Stimulated activated CD4-positive, alpha-beta T cell treated with anti-CD3 and anti-CD28 coated beads, TNF-alpha, amount 100 ng/mL, for 4 hours (primary cell): ENCODE data around the gene NUP50.
A peak's percentile ranks its signal among the peaks of the same experiment; 100 is the strongest.

Experiments used
- DNase-seq, 3 experiments: peaks; one replicate each; pipeline ENCODE4 v3.0.0-alpha.2; 2020; ENCODE audit warnings: low read depth in 3 of 3

Gene NUP50

DNA sequence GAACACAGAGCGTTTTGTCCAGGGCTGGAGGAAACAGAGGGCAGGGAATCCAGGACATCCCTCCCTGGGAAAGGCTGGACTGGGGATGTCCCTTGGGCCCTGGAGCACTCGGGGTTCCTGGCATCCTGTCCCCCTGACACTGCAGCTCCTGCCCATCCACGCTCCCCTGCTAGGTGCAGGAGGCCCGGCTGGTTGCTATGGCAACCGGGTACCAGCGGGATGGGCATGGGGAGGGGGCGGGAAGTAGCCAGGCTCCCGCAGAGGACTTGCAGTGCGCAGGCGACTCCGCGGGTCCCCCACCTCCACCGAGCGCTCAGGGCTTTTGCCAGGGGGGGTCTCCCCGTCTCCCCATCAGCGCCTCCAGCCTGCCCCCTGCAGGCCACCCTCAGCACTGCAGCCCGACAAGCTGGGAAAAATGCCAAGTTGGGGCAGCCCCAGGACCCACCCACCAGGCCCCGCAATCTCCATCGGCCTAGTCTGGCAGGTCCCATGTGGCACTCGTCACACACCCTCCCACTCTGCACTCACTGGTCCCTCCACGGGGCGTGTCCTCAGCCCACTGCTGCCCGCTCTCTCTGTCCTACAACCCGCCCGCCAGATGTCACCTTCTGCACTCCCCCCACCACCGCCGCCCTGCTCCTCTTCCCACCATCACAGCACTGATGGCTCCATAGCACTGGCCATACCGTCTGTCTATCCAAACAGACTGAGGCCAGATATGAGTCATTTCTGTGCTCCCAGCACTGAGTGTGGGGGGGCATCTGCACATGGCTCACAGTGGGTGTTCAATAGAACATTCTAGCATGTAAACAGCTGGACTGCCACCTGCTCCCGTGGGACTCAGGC, 45.5 kb downstream of the NUP50 start:
- DNase-seq: peak in 1 of 3 experiments; percentile 9

DNA sequence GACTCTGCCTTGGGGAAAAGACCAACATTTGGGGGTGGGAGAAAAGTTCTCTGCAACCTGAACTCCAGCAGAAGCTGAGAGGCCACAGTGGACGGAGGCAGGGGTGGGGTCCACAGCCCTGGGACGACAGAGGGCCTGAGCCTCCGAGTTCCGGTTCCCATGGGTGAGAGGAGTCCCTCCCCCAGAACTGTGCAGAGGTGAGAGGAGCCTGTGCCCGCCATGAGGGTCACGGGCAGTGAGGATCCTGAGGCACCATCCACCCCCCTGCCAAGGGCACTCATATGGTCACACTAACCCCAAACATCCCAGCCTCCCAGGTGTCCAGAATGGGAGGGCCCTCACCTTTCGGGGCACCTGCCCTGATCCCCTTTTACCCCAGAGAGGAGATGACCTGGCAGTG, 46.4 kb downstream of the NUP50 start:
- no peak for DNase-seq

DNA sequence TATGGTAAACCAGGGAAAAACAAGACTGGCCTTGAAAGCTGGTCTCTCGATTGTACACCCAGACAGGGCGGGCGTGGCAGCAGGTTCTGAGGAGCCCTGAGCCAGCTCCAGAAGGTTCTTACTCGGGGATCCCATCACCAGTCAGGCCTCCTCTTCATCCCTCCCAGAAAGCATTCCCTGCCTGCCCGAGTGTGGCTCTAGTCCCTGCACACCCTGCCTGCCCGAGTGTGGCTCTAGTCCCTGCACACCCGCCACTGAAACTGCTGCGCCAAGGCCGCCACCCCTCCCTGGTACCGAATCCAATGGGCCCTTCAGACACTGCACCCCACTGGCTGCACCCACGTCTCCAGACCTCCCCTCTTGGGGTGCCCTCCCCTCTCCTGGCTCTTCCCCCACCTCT, 46.9 kb downstream of the NUP50 start:
- no peak for DNase-seq

DNA sequence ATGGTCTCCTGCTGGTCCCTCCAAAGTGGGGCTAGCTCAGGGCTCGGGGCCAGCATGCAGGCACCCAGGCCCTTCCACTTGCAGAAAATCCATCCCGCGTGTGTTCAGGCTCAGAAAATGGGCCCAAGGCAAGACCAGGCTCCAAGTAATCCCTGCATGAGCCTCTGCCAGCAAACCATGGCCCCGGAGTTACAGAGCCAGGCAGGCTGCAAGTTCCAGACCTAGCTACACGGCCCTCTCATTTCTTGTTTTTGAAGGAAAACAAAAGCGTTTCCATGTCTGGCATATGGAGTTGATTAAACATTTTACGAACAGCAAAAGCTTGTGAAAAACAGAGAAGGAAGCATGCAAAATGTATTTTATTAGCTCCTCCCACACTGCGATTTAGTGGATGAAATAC, 47.3 kb downstream of the NUP50 start:
- no peak for DNase-seq

DNA sequence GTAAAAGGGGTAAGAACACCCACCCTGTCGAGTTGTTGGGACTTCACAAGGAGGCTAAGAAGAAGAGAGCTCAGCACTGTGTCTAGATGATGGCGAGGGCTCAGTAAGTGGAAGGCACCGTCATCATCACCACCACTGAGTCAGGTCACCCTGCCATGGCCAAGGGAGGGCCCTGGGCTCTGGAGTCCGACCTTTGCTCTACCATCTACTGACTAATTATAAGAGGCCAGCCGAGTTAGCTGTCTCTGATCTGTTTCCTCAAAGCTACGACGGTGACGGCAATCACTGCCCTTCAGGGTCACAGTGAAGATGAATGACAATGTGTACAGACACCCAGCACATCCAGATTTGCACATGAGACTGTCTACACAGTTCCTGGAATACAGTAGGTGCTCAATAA, 47.7 kb downstream of the NUP50 start:
- no peak for DNase-seq

DNA sequence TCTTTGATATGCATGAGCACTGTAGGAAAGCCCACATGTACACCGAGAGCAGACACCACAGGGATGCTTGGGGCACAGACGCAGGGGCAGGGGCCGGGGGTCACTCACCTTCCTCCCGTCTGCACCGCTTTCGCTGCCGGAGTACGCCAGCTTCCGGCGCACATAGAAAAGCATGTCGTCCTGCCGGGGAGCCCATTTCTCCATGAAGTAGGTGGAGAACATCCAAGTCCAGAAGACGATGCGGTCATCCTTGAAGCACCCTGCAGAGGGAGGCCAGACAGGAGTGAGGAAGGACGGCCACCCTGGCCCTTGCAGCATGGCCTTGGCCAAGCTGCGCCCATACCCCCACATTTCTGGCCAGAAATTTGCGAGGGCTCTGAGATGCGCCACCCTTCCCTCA, 48.1 kb downstream of the NUP50 start:
- DNase-seq: no peak

DNA sequence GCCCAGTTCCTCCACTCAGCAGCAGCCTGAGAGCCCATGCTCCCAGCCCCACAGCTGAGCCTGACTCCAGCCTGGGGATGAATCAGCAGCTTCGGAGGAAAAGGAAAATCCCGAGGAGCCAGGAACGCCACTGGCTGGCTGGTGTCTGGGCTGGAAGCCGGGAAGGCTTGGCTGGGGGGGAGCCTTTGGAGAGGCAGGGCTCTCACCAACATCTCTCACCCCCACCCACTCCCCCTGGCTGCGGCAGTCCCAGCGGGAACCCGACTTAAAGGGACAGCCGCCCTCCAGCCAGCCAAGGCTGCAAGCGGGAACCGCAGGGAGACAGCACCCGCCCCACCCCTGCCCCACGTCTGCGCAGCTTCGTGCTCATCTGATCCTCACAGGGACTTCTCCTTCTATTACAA, 48.6 kb downstream of the NUP50 start:
- no peak for DNase-seq

DNA sequence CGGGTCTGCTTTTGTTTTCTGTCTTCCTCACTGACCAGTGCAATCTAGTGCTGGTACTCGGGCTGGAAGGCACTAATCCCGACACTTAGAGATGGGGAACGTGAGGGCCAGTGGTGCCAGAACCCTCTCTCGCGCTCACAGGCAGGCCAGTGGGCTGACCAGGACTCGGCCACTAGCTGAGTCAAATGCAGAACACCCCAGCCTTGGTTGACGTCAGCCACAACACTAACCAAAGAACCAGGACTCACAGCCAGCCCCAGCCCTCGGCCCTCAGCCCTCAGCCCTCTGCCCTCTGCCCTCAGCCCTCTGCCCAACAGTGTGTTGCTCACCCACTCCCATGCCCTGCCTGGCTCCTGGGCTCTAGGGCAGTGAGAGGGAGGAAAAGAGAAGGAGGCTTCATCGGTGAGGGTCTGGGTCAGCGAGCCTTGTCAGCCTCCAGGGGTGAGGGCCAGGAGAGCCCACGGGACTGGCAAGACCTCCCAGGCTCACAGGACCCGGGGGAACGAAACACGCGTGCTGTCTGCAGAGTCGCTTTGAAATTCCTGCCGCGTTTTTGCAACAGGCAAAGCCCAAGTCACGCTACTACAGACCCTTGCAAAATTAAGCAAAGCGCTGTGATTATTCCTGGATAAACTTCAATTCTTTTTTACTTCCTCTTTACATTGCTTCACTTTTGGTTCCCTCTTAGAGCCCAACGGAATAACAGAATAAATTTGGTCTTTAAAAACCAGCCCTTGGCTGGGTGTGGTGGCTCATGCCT, 49.4 kb downstream of the NUP50 start:
- no peak for DNase-seq

DNA sequence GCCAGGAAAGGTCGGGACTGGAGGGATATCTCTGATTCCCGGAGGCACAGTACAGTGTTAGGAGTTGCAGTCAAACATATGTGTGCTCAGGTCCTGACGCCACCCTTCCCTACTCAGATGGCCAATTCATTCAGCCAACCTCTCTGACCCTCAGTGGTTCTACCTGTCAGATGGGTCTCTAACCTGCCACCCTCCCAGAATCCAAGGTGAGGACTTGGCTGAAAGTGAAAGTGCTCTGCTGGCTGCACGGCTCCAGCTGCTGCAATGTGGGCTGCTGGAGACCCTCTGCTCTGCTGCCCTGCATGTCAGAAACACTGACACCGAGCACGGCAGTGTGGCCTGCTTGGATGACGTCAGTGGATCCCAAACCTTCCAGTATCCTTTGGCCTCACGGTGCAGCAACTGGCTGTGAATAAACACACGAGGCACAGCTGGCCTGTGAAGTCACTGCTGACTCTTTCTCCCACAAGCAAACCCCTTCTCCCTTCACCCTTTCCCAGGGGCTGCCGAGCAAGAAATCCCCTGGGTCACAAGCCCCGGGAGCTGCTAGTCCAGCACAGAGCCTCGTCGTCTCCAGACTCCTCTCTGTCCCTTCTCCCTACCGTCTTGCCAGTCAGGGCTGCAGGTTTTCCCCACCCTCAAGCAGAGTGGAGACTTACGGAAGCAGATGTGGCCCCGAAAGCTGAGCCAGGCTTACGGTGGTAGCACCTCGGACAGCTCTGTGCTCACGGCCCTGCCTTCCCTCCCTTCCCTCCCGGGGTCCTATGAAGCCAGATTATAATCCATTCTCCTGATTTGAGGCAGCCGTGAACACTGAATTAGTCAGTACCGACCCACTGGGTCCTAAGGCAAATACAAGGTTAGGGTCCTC, 52.6 kb downstream of the NUP50 start:
- DNase-seq: no peak

DNA sequence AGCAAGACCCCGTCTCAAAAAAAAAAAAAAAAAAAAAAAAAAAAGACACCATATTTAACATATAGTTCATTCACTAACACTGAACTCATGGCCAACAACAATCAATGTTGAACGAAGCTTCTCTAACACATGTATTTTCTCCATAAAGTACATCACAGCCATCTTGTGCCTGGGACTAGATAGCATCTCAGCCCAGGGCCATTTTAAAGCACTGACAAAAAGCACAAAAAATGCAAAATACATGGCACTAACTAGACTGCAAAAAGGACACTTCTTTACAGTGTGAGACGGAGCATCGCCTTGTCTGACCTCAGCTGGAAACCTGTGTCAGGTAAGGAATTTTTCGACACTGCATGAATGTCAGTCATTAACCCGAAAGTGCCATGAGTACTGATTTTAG, 53.6 kb downstream of the NUP50 start:
- DNase-seq: no peak

DNA sequence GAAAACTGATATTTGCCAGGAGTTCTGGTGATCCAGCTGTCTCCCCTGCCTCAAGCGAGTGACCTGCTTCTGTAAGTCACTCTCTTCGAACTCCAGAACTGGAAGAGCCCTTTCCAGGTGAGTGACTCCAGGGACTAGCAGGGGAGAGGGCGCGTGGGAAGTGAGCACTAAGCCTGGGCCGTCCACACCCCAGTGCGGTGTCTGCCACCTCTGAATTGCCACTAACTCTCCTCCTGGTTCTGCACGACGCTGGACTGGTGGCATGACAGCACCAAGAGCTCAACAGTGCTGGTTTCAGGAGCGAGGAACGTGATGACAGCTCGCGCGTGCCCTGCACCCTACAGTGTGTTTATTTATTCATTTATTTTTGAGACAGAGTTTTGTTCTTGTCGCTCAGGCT, 54.1 kb downstream of the NUP50 start:
- no peak for DNase-seq

DNA sequence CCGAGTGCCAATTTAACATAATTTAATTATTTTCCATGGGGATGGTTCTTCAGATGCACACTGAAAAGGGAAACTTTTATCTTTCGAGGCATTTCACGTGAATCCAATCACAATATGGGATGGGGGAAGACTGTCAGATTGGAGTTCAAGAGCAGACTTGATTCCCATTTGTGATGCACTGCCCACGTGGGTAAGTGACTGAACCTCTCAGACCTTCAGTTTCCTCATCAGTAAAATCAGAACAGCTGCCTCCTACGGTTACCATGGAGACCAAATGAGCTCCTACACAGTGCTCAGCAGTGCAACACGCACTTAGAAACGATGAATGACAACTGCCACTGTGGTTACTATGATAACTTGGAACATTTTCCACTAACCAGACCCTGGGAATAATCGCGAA, 55.3 kb downstream of the NUP50 start:
- no peak for DNase-seq

DNA sequence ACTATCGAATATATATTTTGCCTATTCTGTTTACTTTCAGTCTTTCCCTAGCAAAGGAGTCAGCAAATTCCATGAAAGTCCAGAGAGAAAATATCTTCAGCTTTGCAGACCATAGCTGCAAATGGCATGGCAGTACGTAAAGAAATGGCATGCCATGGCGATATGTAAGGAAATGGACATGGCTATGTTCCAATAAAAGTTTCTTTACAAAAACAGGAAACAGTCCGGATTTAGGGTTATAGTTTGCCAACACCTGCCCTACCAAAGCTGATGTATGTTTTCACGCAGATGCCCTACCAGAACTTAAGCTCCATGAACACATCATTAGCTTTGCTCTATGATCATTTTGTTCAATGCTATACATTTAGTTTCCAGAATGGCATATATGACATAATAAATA, 57.5 kb downstream of the NUP50 start:
- DNase-seq: no peak

DNA sequence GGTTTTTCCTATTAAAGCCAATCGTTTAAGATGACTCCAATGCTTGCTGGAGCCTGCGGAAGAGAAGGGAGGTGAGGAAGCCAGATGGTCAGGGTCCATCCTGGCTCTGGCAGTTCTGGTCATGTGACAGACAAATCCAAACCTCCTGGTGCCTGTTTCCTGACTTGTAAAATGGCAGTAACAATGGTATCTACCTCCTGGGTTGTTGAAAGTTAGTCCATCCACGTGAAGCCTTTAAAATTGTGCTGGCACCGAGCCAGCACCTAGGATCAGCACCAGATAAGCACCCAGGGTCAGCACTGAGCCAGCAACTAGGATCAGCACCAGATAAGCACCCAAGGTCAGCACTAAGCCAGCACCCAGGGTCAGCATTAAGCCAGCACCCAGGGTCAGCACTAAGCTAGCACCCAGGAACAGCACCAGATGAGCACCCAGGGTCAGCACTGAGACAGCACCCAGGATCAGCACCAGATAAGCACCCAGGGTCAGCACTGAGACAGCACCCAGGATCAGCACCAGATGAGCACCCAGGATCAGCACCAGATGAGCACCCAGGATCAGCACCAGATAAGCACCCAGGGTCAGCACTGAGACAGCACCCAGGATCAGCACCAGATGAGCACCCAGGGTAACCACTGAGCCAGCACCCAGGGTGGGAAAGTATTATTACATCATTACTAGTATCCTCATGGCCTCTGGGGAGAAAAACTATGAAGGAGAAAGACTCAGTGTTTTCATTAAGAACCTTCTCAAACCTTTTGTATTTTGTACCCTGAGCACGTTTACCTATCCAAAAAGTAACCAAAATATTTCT, 59.8 kb downstream of the NUP50 start:
- no peak for DNase-seq

DNA sequence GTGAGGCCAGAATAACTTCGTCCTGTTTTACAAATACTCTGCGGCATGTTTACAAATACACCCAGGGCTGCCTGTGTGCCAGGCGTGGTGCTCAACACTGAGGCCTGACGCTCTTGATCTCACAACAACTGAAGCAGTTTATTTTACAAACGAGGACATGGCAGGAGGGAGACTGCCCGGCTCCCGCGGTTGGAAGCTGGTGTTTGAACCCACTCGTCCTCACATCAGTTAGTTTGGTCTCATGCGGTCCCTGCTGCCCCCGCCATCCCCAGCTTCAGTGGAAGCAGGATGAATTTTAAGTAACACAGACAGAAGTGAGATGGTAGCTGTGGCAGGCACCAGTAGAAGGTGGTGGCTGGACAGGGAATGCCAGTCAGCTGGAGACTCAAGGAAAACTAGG, 60.6 kb downstream of the NUP50 start:
- no peak for DNase-seq

DNA sequence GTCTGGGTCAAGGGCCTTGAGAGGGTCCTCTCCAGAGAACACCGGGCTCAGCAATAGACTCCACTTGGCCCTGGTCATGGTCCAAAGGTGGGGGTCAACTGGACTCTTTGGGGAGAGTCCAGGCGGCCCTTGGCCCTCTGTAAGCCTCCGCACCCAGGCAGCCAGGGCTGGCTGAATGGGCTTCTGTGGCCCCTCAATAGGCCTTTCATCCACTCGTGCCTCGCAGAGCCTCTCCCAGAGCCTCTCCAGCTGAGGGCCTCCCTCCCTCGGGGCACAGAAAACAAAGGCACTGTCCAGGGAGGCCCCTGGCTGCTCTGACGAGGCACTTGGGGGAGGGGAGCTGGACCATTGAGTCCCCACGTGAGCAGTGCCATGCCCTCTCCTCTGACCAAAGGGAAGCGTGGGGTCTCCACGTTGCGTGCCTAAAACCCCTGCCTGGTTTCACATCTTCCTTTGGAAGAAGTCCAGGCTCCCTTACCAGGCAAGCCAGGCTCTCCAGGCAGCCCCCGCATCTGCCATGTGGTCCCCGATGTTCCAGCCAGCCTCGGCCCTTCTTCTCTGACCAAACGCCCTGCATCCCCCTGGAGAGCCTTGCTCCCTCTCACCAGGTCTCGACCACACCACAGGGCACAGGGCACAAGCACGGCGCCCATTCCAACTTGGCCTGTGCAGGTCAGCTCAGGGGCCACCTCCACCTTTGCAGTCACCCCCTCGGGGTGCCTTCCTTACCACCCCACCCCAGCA, 61.4 kb downstream of the NUP50 start:
- no peak for DNase-seq

DNA sequence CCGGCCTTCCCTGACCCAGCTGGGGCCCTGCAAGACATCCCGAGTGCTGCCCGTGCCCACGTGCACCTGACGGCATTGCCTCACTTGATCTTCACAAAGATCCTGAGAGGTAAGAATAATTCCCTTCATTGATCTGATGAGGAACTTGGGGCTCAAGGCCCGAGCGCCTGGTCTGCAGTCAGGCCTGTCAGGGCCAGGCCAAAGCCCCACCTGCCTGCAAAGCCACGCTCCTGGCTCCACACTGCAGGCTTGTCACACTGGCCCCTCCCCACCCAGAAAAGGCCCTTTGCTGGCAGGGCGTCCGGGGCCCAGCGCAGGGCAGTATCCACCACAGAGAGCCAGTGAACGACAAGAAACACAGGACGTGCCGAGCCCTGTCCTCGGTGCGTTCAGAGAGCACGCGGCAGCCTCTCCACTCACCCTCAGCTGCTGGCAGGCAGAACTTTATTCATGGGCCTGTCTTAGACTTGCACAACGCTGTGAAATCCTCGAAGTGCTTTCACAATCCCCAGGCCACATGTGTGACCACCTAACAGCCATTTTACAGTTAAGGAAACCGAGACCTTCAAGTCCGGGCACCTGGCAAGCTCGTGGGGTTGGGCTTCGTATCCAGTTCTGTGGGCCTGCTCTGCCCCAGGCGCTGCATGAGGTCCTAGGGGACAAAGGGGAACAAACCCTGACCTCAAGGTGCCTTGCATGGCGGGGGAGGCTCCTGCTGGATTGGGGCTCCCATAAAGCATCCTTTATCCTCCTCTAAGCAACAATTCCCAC, 62.2 kb downstream of the NUP50 start:
- DNase-seq: no peak

DNA sequence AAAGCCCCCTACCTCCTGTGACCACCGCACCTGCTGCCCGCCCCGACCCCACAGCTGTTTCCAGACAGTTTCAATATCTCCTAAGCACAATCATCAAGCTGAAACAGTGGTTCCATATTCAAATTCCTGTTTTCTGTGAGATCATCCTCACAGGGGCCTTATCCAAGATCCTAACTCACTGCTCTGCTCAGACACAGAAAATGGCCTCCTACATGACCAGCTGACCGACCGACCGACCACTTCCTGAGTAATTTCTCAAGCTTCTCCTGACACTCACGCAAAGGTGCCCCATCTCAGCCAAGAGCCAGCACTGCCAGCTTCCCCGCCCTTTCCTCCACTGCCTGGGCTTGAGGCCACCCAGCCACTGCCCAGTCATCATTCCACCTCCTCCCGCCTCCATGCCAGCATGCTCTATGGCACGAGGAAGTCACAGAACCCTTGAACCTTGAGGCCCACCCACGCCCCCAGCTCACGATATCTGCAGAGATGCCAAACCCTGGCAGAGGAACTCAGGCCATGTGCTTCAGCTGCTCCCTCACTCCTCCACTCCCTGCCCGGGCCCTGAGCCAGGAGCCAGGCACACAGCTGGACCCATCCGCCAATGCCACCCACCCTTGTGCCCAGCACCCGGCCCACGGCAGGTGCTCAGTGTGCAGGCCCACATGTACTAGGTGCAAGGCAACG, 62.9 kb downstream of the NUP50 start:
- no peak for DNase-seq

DNA sequence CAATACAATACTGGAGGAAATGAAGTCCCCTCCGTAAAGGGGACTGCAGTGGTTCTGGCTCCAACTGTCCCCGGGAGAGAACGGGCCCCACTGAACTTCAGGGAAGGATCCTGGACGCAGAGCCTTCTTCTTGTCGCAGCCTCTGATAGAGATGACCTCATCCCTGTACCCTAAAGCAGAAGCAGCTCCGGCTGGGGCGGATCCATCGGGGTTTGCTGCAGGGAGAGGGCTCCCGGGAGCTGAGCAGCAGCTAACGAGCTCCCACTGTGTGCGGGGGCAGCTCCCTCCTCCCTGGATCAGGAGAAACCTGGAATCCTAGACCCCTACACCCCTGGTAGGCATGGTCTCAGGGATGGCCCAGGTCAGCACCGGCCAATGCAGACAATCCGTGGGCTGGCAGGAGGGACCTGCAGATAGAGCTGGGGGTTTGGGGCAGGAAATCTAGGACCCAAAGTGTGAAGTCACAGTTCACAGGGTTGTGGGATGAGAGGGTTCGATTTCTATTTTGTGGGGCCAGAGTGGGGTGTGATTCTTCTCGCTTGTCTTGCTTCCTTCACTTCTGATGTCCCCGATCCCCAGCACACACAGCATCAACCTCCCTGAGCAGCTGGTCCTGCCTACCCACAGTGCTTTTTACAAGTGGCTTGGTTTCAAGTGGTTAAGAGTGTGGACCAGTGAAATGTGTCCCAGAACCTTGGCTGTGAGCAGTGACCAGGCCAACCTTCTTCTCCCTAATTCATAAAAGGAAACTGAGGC, 64.1 kb downstream of the NUP50 start:
- DNase-seq: no peak
